ENCODE data around the gene MALSU1.
A peak's percentile ranks its signal among the peaks of the same experiment; 100 is the strongest.

MALSU1 gene

GRCh38 chr7:23264916-23265458 is 34.2 kb upstream of the MALSU1 start:
- no peak overlapping the region for H3K4me3 ChIP-seq (ENCODE audit: low read depth, low read length)
- peak; percentile 80 for DNase-seq (ENCODE audit: low read depth)
- no peak for TF ChIP-seq CTCF (IDR thresholded peaks at IDR 0.05; ENCODE audit: insufficient read depth, low read depth, low read length, missing control alignments)

- DNase-seq (ENCODE audit: low read depth): no peak
- no peak overlapping the region for H3K4me3 ChIP-seq (ENCODE audit: low read depth, low read length)
- no peak for TF ChIP-seq CTCF (IDR thresholded peaks at IDR 0.05; ENCODE audit: insufficient read depth, low read depth, low read length, missing control alignments)
Observed at GRCh38 chr7:23266918-23267317, 32.2 kb upstream of the MALSU1 start.

- no peak overlapping the region for H3K4me3 ChIP-seq (ENCODE audit: low read depth, low read length)
- DNase-seq (ENCODE audit: low read depth): no peak
- no peak for TF ChIP-seq CTCF (IDR thresholded peaks at IDR 0.05; ENCODE audit: insufficient read depth, low read depth, low read length, missing control alignments)
Observed at GRCh38 chr7:23267357-23267756, 31.8 kb upstream of the MALSU1 start.

GRCh38 chr7:23268167-23268566 is 31.0 kb upstream of the MALSU1 start:
- no peak overlapping the region for H3K4me3 ChIP-seq (ENCODE audit: low read depth, low read length)
- no peak for TF ChIP-seq CTCF (IDR thresholded peaks at IDR 0.05; ENCODE audit: insufficient read depth, low read depth, low read length, missing control alignments)
- DNase-seq (ENCODE audit: low read depth): no peak

- no peak for TF ChIP-seq CTCF (IDR thresholded peaks at IDR 0.05; ENCODE audit: insufficient read depth, low read depth, low read length, missing control alignments)
Observed at GRCh38 chr7:23268746-23269145, 30.4 kb upstream of the MALSU1 start.

GRCh38 chr7:23272275-23272674 is 26.9 kb upstream of the MALSU1 start:
- no peak overlapping the region for H3K4me3 ChIP-seq (ENCODE audit: low read depth, low read length)

More at GRCh38 chr7:23268746-23269145, 30.4 kb upstream of the MALSU1 start:
- H3K4me3 ChIP-seq (ENCODE audit: low read depth, low read length): no peak overlapping the region
- DNase-seq (ENCODE audit: low read depth): no peak

More at GRCh38 chr7:23272275-23272674, 26.9 kb upstream of the MALSU1 start:
- no peak for DNase-seq (ENCODE audit: low read depth)
- no peak for TF ChIP-seq CTCF (IDR thresholded peaks at IDR 0.05; ENCODE audit: insufficient read depth, low read depth, low read length, missing control alignments)

Data from GM12865 (cell line).